22Rv1 (cell line): ENCODE data around the gene TBXT.

Experiments used
- CTCF ChIP-seq: fragments of 450-650 bp; IDR thresholded peaks from 2 replicates; pipeline ENCODE4 v1.5.1; 2017; ENCODE audit warnings: mild to moderate bottlenecking
- ZFX ChIP-seq: fragments of 450-650 bp; IDR thresholded peaks from 2 replicates; pipeline ENCODE4 v1.6.1; 2017; ENCODE audit warnings: antibody characterized with exemption, borderline replicate concordance

DNA sequence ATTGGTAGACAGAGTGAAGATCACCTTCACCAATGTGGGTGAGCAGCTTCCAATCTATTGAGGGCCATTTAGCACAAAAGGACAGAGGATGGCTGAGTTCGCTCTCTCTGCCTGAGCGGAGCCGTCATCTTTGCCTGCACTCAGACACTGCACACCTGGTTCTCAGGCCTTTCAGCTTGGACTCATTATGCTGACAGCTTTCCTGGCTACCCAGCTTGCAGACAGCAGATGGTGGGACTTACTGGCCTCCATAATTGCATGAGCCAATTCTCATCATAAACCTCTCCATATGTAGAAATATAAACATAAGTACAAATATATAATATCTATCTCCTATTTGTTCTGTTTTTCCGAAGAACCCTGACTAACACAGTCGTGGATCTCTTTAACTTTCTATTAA is 13.7 kb downstream of the TBXT start:
- TF ChIP-seq CTCF (no peak), ZFX (no peak)
